Parathyroid adenoma (tissue), 2 donors: ENCODE measurements around the gene PRKCA.
"Not testable (repeated sequence)": the region's sequence is repeated elsewhere in the genome, so short reads cannot be mapped to it uniquely, and the experiment has no call there.

Source experiments
- H2AFZ ChIP-seq: fragments of 300-600 bp; sonication (generic); one replicate; pipeline ENCODE4 v1.7.0; 2017; ENCODE audit warnings: antibody characterized with exemption, mild to moderate bottlenecking
- H3K27ac ChIP-seq: fragments of 300-600 bp; sonication (generic); one replicate; pipeline ENCODE4 v1.7.0; 2017
- H3K27me3 ChIP-seq: fragments of 300-600 bp; sonication (generic); one replicate; pipeline ENCODE4 v1.7.0; 2017; ENCODE audit warnings: low read length; ENCODE audit not compliant: control insufficient read depth, insufficient read depth
- H3K36me3 ChIP-seq: fragments of 300-600 bp; sonication (generic); one replicate; pipeline ENCODE4 v1.7.0; 2017; ENCODE audit warnings: low read length; ENCODE audit not compliant: control insufficient read depth, insufficient read depth
- H3K4me1 ChIP-seq: fragments of 300-600 bp; sonication (generic); one replicate; pipeline ENCODE4 v1.7.0; 2017; ENCODE audit warnings: control low read depth
- H3K4me2 ChIP-seq: fragments of 300-600 bp; sonication (generic); one replicate; pipeline ENCODE4 v1.7.0; 2017; ENCODE audit warnings: low read length
- H3K4me3 ChIP-seq: fragments of 300-600 bp; sonication (generic); one replicate; pipeline ENCODE4 v1.7.0; 2017; ENCODE audit warnings: low read depth, low read length
- H3K79me2 ChIP-seq: fragments of 300-600 bp; sonication (generic); one replicate; pipeline ENCODE4 v1.7.0; 2017; ENCODE audit warnings: control low read depth
- H3K9ac ChIP-seq: fragments of 300-600 bp; sonication (generic); one replicate; pipeline ENCODE4 v1.7.0; 2017; ENCODE audit warnings: mild to moderate bottlenecking
- H3K9me3 ChIP-seq: fragments of 300-600 bp; sonication (generic); one replicate; pipeline ENCODE4 v1.7.0; 2017; ENCODE audit warnings: low read length; ENCODE audit not compliant: control insufficient read depth
- TF ChIP-seq, protein P1 (sequence below): fragments of 300-600 bp; sonication (generic); IDR thresholded peaks from one replicate; pipeline ENCODE4 v1.7.0; 2017; ENCODE audit warnings: antibody characterized with exemption, mild to moderate bottlenecking
- donor health status: primary hyperparathyroidism.

The PRKCA gene

DNA sequence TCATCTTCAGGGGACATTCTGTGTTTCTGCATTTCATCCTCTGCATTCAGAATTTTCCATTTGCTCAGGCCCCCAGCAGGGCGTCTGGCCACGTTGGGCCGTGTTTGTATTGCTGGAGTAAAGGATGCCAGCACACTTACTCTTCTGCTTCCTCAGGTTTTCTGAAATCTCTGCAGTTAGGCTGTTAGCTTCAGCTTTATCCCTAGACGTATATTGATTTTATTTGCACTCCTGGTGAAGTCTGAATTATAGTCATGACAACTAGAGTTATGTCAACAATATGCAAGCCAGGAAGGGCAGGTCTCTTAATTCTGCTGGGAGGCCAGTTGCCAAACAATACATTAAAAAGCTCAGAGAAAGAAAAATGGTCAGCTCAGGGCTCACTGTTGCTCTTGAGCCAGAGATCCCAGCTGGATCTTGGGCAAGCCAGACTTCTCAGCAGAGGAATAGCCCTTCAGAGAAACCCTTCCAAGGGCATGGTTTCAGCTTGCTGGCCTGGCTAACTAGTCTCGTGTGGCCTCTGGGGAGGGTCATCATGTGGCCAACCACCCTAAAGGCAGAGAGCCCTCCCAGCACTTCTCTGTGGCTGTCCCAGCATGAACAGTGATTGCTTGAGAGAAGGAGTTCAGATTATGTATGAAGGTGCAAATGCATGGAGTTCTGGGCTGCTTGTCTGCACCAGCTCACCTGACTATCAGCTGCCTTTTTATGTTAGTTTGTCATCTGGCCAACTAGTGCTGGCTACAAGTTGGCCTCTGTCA, 422.3 kb downstream of the PRKCA start:
- Histone ChIP-seq H3K4me1 (peaks cover 3% of the 10 kb centered on the region), H3K36me3 (no peaks in the 10 kb centered on the region), H3K4me3 (no peak overlapping the region), H3K27me3 (no peaks in the 10 kb centered on the region), H3K9me3 (no peaks in the 10 kb centered on the region), H3K9ac (no peak overlapping the region), H2AFZ (no peak overlapping the region), H3K79me2 (no peaks in the 10 kb centered on the region), H3K4me2 (no peak overlapping the region), H3K27ac (no peak overlapping the region)
- TF ChIP-seq, protein P1, sequence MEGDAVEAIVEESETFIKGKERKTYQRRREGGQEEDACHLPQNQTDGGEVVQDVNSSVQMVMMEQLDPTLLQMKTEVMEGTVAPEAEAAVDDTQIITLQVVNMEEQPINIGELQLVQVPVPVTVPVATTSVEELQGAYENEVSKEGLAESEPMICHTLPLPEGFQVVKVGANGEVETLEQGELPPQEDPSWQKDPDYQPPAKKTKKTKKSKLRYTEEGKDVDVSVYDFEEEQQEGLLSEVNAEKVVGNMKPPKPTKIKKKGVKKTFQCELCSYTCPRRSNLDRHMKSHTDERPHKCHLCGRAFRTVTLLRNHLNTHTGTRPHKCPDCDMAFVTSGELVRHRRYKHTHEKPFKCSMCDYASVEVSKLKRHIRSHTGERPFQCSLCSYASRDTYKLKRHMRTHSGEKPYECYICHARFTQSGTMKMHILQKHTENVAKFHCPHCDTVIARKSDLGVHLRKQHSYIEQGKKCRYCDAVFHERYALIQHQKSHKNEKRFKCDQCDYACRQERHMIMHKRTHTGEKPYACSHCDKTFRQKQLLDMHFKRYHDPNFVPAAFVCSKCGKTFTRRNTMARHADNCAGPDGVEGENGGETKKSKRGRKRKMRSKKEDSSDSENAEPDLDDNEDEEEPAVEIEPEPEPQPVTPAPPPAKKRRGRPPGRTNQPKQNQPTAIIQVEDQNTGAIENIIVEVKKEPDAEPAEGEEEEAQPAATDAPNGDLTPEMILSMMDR: no peak

DNA sequence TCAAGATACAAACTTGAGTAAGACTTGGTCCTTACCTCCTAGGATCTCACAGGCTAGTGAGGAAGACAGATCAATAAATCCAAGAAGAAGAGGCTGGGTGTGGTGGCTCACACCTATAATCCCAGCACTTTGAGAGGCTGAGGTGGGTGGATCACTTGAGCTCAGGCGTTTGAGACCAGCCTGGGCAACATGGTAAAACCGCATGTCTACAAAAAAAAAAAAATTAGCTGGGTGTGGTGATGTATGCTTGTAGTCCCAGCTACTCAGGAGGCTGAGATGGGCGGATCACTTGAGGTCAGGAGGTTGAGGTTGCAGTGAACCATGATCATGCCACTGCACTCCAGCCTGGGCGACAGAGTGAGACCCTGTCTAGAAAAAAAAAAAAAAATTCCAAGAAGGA, 423.0 kb downstream of the PRKCA start:
- not testable (repeated sequence) for H3K36me3 ChIP-seq, H3K4me1 ChIP-seq, H3K9me3 ChIP-seq, H3K79me2 ChIP-seq, H3K27ac ChIP-seq, H3K9ac ChIP-seq, H3K27me3 ChIP-seq, H3K4me2 ChIP-seq, H3K4me3 ChIP-seq, H2AFZ ChIP-seq

DNA sequence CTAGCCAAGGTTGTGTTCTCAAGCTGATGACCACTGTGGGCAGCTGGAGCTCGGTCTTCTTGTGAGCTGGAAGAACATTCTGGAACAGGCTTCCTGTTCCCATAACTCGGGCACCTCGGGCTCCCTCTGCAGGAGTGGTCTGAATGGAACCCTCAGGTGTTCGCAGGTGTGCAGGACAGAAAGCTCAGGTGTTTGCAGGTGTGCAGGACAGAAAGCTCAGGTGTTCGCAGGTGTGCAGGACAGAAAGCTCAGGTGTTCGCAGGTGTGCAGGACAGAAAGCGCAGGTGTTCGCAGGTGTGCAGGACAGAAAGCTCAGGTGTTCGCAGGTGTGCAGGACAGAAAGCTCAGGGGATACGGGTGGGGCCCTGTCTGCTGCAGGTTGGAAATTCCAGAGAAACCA, 423.5 kb downstream of the PRKCA start:
- TF ChIP-seq, protein P1: no peak
- no peak overlapping the region for H3K4me2 ChIP-seq
- no peak overlapping the region for H2AFZ ChIP-seq
- H3K9me3 ChIP-seq: no peaks in the 10 kb centered on the region
- H3K27me3 ChIP-seq: no peaks in the 10 kb centered on the region
- no peak overlapping the region for H3K27ac ChIP-seq
- H3K36me3 ChIP-seq: no peaks in the 10 kb centered on the region
- H3K9ac ChIP-seq: no peak overlapping the region
- H3K79me2 ChIP-seq: no peaks in the 10 kb centered on the region
- no peak overlapping the region for H3K4me3 ChIP-seq
- H3K4me1 ChIP-seq: peaks cover 3% of the 10 kb centered on the region

DNA sequence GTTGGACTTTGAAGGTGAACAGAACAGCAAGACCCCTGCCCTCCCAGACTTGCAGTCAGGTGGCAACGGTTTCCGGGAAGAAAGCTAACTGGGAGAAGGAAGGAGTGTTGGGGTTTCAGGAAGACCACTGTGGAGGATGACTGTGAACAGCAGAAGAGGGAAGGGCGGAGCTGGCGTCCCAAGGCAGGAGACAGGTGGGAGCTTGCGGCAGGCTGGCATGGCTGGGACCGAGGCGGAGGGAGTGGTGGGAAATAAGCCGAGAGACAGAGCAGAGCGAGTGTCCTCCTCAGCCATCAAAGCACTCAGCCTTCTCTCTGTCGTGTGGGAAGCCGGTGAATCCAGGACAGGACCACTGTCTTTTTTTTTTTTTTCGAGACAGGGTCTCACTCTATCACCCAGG, 424.0 kb downstream of the PRKCA start:
- TF ChIP-seq, protein P1: no peak

GRCh38 chr17:66726846-66727245, 424.4 kb downstream of the PRKCA start:
- Histone ChIP-seq H3K4me2 (no peak overlapping the region), H3K36me3 (no peaks in the 10 kb centered on the region), H3K79me2 (no peaks in the 10 kb centered on the region), H3K27me3 (no peaks in the 10 kb centered on the region), H3K4me1 (peaks cover 3% of the 10 kb centered on the region), H3K27ac (no peak overlapping the region), H3K9ac (no peak overlapping the region), H3K9me3 (no peaks in the 10 kb centered on the region), H3K4me3 (no peak overlapping the region), H2AFZ (no peak overlapping the region)
- TF ChIP-seq, protein P1: no peak

More for the DNA sequence above, 424.0 kb downstream of the PRKCA start:
- Histone ChIP-seq H2AFZ (no peak overlapping the region), H3K9ac (no peak overlapping the region), H3K4me1 (peaks cover 3% of the 10 kb centered on the region), H3K27ac (no peak overlapping the region), H3K4me2 (no peak overlapping the region), H3K9me3 (no peaks in the 10 kb centered on the region), H3K4me3 (no peak overlapping the region), H3K36me3 (no peaks in the 10 kb centered on the region), H3K79me2 (no peaks in the 10 kb centered on the region), H3K27me3 (no peaks in the 10 kb centered on the region)
